Skeletal muscle cell (primary cell): ENCODE results near the gene MPZL1.
A peak's percentile ranks its signal among the peaks of the same experiment; 100 is the strongest.
"Not testable (repeated sequence)": the region's sequence is repeated elsewhere in the genome, so short reads cannot be mapped to it uniquely, and the experiment has no call there.

Experiments
- DNase-seq: peaks from one replicate; pipeline ENCODE4 v3.0.0-alpha.2; 2010; ENCODE audit warnings: low read depth
- H3K4me3 ChIP-seq: 2 replicates; pipeline ENCODE4 v1.5.1; 2011; ENCODE audit warnings: low read depth, mild to moderate bottlenecking, control low read depth, low read length, moderate library complexity

The MPZL1 gene

DNA sequence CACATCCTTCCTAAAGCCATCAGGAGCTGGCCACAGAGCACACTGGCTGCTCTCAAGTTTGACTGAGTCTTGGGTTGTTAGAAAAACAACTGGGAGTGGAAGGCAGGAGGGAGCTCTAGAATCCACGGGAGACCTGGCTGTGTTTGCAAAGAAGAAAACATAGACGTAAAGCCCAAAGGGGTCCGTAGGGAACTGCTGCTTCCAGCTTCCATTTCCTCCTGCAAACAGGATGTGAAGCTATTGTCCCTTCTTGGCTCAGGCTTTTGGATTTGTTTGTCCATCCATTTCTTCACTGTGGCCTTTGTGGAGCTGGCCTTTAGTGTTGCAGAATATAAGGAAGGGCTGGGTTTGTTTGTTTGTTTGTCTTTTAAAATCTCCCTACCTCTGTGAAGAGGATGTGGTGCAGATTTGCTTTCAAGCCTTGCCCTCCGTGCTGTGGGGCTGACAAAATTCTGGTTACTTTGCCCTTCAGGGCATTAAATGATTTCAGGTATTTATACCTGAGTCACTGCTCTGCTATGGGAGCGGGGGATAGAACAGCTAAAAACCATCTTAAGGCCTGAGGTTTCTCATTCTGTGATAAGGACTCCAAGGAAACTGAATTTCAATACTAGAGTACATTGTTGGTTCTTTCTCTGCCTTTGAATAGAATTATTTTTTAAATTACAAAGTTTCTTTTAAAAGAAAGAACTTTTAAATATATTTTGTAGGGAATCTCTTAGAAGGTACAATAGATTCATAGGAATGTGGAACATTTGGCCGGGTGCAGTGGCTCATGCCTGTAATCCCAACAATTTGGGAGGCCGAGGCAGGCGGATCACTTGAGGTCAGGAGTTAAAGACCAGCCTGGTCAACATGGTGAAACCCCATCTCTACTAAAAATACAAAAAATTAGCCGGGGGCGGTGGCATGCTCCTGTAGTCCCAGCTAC, 74.3 kb downstream of the MPZL1 start:
- no peak overlapping the region for H3K4me3 ChIP-seq

DNA sequence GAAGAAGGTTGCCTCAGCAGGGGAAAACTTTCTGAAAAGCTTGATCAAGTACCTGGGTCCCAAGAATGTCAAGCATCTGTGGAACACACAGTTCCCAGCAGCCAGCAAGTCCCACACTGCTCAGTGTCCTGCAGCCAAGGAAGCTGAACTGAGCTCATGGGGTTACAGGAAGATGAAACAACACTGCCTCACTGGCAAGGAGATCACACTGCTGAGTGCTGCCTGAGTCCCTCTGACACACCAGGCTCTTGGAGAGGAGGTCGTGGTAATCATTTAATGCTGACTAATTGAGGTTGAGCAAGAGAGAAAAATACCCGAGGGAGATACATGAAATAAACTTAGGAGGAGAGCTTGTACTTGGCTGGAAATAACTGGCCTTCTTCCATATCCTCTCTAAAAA, 75.2 kb downstream of the MPZL1 start:
- H3K4me3 ChIP-seq, result no peak overlapping the region
- peak; percentile 99 for DNase-seq

More for the DNA sequence above, 74.3 kb downstream of the MPZL1 start:
- DNase-seq, result peak; percentile 63

DNA sequence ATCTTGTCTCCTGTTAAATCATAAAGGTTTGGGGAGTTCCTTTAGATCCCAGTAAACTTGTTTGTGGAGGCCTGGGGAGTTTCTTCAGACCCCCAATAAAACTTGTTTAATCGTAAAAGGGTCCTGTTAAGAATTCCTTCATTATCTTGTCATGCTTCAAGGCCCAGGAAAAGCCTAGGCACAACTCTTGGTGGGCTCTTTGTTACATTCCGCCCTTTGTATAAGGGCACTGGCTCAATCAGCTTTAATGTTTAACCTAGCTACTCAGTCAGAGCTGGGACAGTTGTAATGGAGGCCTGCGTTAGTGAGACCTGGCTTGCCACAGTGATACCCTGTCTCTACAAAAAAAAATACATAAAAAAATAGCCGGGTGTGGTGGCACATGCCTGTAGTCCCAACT, 77.2 kb downstream of the MPZL1 start:
- H3K4me3 ChIP-seq, result no peak overlapping the region
- no peak for DNase-seq

DNA sequence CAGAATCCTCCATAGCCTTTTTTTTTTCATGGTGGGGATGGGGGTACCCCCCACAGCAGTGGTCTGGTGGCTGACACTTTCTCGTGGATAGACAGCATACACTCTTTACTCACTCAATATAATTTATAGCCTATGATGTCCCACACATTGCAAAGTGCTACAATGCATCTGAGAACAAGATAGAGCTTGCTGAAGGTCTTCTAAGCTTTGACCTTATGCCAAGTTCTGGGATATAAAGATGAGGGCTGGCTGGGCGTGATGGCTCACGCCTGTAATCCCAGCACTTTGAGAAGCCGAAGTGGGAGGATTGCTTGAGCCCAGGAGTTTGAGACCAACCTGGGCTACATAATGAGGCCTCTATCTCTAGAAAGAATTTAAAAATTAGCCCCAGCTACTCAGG, 78.0 kb downstream of the MPZL1 start:
- no peak for DNase-seq
- H3K4me3 ChIP-seq, result no peak overlapping the region

DNA sequence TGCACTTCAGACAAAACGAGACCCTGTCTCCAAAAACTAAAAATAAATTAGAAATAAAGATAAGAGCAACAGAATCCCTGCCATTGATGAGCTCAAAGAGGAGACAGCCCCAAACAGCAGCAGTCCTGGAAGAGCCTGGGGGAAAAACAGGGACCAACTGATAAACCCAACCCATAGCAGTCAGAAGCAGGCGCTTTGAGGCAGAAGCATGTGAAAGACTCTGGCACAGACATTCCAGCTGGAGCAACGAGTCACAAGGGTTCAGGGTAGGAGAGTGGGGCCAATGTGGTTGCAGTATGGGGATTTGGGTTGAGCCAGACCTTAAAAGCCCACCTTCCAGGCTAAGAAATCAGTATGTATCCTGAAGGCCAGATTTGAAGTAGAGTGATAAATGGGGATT, 78.5 kb downstream of the MPZL1 start:
- no peak for DNase-seq
- no peak overlapping the region for H3K4me3 ChIP-seq

DNA sequence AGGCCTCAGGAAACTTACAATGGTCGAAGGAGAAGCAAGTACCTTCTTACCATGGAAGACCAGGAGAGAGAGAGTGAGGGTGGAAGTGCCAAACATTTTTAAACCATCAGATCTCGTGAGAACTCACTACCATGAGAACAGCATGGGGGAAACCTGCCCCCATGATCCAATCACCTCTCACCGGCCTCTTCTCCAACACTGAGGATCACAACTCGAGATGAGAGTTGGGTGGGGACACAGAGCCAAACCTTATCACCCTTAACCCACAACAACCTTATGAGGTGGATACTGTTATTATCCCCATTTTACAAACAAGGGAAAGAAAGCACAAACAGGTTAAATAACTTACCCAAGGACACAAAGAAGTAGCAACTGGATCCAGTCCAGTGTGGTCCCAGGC, 80.5 kb downstream of the MPZL1 start:
- H3K4me3 ChIP-seq, result no peak overlapping the region
- DNase-seq, result no peak

DNA sequence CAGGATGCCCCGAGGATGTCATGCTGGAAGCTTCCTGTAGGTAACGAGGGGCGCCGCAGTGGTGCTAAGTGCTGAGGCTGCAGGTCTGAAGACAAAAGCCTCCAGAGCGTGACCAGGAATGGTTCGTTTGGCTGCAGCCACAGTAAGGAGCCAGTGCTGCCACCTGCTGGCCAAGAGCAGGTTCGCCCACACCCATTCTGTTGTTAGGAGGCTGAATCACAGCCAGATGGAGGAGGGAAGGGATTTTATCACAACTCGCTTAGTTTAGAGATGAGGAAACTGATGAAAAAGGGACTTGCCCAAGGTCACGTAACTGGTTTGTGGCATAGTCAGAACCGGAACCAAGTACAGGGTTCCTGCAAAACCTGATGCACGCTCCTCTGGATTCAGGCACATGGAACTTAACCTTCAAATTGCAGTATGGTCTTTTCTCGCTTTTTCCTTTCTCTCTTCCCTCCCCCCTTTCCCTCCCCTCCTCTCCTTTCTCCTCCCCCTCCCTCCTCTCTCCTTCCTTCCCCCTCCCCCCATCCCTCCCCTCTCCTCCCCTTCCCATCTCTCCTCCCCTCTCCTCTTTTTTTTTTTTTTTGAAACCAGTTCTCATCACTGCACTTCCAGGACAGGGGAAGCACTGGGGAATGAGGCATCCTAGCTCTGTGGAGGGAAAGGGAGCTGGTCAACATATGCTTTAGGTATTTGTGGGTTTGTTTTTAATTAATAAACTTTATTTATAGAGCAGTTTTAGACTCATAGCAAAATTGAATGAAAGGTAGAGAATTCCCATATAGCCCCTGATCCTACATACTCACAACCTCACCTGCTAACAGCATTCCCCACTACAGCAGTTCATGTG, 81.8 kb downstream of the MPZL1 start:
- no peak overlapping the region for H3K4me3 ChIP-seq

DNA sequence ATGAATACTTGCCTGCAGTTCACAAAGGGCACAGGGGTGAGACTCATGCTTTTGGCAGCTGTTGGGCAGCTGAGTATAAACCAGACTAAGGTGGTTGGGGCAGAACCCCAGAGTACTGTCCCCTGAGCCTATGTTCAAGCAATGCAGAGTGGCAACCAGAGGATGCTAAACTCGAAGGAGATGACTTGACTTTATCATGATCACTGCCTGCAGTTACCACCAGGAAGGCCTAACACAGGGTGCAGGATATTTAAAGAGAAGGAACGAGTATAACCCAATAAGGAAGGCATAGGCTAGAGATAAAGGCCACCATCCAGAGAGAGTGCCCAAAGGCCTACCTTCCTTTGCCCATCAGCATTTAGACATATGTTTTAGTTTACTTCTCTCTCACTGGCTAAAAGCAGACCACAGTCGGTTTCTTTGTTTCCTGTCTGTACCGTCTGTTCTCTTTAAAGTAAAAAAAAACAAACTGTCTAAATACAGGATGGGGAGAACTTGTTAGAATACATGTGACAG, 83.3 kb downstream of the MPZL1 start:
- no peak overlapping the region for H3K4me3 ChIP-seq
- DNase-seq, result no peak

More for the DNA sequence above, 81.8 kb downstream of the MPZL1 start:
- peak; percentile 79 for DNase-seq

DNA sequence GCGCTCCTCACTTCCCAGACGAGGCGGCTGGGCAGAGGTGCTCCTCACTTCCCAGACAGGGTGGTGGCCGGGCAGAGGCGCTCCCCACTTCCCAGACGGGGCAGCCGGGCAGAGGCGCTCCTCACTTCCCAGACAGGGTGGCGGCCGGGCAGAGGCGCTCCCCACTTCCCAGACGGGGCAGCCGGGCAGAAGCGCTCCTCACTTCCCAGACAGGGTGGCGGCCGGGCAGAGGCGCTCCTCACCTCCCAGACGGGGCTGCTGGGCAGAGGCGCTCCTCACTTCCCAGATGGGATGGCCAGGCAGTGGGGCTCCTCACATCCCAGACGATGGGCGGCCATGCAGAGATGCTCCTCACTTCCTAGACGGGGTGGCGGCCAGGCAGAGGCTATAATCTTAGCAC, 84.5 kb downstream of the MPZL1 start:
- DNase-seq, result not testable (repeated sequence)

DNA sequence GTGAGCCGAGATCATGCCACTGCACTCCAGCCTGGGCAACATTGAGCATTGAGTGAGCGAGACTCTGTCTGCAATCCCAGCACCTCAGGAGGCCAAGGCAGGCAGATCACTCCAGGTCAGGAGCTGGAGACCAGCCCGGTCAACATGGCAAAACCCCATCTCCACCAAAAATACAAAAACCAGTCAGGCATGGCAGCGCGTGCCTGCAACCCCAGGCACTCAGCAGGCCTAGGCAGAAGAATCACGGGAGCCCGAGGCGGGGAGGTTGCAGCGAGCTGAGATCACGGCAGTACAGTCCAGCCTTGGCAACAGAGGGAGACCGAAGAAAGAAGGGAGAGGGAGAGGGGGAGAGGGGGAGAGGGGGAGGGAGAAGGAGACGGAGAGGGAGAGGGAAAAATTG, 84.9 kb downstream of the MPZL1 start:
- H3K4me3 ChIP-seq, DNase-seq: not testable (repeated sequence)

More for the DNA sequence above, 84.5 kb downstream of the MPZL1 start:
- H3K4me3 ChIP-seq, result not testable (repeated sequence)

DNA sequence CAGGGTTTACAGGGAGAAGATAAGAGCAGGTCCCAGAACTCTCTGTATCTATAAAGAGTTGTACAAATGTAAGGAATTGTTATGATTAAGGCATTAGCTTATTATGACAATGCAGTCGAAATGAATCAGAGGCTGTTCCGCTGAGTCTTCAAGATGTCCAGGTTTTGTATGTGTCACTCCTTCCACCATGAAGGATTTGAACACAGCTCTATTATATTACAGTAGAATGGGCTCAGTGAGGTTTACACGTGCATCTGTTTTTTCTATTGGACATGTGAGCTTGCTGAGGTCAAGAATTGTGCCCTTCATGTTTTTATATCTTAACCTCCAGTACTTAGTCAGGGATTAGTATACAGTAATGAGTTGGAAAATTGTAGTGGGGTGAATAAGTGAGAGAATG, 86.3 kb downstream of the MPZL1 start:
- no peak for DNase-seq
- no peak overlapping the region for H3K4me3 ChIP-seq

DNA sequence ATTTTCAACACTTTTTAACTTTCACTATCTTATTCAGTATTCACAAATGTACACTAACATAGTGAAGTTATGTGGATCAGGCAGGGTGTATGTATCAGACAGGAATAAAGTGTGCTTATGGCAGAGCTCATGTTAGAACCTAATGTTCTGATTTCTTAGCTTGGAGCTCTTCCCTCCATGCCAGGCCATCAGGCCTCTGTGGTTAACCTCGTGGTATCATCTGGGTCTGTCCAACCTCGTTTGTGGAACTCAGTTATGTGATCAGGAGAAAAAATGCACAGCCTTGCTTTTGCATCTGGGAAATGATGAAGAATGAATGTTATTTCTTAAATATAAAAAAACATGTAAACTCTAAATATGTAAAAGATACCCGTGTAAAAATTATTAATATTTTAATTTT, 86.9 kb downstream of the MPZL1 start:
- H3K4me3 ChIP-seq, result no peak overlapping the region
- DNase-seq, result no peak

DNA sequence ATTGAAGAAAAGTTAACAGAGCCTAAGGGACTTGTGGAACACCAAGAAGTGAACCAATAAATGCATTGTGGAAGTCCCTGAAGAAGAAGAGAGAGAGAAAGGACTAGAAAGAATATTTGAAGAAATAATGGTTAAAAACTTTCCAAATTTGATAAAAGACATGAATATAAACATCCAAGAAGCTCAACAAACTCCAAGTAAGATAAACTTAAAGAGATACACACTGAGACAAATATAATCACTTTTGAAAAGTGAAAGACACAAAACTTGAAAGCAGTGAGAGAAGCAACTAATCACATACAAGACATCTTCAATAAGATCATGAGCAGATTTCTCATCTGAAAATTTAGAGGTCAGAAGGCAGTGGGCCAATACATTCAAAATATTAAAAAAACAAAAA, 91.2 kb downstream of the MPZL1 start:
- H3K4me3 ChIP-seq, result no peak overlapping the region
- no peak for DNase-seq

DNA sequence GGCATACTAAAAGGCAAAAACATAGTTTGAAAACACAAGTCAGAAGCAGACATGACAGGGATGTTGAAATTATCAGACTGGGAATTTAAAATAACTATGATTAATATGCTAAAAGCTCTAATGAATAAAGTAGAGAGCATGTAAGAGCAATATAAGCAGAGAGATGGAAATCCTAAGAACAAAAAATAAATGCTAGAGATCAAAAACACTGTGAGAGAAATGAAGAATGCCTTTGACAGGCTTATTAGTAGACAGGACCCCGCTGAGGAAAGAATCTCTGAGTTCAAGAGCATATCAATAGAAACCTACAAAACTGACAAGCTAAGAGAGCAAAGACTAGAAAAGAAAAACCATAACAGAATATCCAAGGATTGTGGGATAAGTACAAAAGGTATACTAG, 93.9 kb downstream of the MPZL1 start:
- no peak for DNase-seq
- no peak overlapping the region for H3K4me3 ChIP-seq

DNA sequence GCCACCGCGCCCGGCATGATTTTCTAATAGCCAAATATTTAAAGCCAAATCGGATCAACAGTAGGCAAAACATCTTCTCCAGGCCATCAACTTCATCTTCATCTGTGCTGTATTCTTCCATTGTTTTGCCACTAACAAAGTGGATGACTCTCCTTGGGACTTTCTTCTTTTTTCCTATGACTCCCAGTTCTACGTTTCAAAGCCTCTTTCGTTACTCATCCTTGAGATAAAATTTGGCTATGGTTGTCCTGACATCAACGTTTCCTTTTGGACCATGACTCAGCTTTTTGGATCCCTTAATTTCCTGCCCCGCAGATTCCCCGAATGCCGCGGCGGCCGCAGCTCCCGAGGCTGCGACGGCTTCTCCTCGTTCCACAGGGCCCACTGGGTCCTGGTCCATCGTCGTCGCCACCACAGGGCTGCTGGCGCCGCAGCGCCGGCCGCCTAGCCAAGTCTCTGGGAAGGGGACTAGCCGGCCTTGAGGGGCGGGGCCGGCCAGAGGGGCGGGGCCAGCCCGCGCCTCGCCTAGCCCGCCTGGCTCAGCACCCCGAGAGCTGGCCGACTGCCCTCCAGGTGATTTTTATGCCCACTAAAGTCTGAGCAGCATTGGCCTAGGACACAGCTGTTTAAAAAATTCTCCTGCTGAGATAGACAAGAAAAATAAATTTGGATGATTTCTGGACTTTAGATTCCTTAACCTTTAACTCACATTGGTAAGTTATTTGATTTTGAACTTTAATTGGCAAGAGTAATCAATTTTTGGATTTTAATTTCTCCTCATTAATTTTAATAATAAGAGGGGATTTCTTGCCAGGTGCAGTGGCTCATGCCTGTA, 98.3 kb downstream of the MPZL1 start:
- peak; percentile 74 for DNase-seq
- H3K4me3 ChIP-seq, result peak overlapping the region; percentile 33

DNA sequence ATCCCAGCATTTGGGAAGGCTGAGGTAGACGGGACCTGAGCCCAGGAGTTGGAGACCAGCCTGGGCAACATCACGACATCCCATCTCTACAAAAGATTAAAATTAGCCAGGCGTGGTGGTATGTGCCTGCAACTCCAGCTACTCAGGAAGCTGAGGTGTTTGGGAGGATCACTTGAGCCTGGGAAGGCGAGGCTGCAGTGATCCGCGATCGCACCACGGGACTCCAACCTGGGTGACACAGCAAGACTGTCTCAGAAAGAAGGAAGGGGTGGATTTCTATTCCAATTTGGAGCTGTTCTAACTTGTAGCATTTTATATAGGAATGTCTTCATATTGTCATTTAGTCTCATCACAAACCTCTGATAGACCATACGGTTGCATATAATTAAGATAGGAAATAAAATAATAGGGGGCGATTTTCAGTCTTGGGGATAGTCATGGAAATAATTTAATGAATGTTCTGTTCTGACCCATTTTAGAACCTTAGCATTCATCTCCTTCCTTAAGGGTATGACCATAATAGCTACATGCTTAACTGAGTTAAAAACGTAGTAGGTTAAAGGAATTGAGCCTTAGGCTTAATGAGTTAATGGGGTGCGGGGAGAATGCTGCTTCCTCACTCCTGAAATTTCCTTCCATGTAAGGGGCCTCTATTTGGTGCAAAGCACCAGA, 99.0 kb downstream of the MPZL1 start:
- DNase-seq, result no peak
- no peak overlapping the region for H3K4me3 ChIP-seq

DNA sequence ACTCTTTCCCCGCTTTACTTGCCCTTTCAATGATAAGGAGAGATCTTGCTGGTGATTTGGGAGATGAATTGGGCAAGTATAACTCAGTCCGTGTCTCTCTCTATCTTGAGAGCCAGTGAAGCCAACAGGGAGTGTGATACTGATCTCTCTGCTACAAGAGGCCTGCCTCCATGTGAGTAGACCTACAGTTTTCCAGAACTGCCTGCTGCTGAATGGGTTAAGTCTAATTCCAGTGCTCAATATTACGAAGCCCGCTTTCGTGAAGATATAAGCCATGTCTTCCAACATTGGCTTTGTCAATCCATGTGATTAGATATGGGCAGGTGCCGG, 99.5 kb downstream of the MPZL1 start:
- H3K4me3 ChIP-seq, result no peak overlapping the region

DNA sequence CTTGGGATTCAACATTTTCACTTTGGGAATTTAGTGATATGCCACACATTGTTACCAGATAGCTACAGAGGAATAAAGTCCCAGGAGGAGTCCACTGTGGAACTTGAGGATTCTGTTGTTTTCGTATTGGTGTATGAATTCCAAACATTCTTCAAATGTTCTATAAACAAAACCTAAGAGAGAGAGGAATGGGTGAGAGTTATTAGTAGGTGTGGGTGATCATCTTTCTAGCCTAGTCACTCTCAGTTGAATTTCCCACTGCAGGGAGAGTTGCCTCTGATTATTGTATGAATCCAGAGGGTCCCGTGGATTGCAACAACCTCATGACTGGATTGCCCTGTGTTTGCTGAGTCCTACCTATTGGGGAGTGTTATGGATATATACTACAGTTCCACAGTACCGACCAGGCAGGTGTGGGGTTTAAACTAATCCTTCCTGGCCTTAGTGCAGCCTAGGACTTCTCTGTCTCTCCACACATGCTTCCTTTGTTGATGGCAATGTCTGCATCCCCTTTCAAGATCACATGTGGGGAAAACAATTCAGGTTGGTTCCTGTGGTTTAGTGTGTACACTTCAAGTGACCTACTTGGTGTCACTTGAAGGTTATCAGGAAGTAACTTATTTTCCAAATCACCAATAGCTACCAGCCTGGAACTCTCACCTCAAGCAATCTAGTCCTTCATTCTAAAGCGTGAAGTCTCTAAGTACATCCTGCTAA, 100.3 kb downstream of the MPZL1 start:
- no peak overlapping the region for H3K4me3 ChIP-seq
- no peak for DNase-seq

More for the DNA sequence above, 99.5 kb downstream of the MPZL1 start:
- no peak for DNase-seq
